HG02938 (cell line): Measurements from ENCODE around the gene TEAD2.
"Not testable (repeated sequence)": the region's sequence is repeated elsewhere in the genome, so short reads cannot be mapped to it uniquely, and the experiment has no call there.

Experiments
- ATAC-seq: cut with Tn5 transposase; IDR thresholded peaks from one replicate; pipeline ENCODE4 v1.9.1; 2021; ENCODE audit warnings: mild to moderate bottlenecking, moderate library complexity; ENCODE audit not compliant: unreplicated experiment

The TEAD2 gene

DNA sequence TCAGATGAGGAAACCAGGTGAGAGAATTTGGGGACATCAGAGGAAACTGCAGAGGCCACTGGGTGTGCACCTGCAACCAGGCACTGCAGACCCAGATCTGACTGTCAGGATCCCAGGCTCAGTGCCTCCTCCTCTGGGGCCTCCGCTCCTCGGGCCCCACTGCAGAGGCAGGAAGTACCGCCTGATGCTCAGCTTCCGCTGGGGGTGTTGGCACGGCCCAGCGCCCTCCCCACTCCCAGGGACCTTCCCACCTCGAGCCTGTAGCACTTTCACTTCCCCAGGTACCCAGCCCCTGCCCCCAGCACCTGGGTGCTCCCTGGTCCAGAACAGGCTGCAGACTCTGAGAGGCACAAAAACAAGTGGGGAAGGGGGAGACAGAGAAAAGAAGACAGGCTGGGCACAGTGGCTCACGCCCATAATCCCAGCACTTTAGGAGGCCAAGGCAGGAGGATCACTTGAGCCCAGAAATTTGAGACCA, 28.4 kb downstream of the TEAD2 start:
- ATAC-seq, result peak; percentile 28

DNA sequence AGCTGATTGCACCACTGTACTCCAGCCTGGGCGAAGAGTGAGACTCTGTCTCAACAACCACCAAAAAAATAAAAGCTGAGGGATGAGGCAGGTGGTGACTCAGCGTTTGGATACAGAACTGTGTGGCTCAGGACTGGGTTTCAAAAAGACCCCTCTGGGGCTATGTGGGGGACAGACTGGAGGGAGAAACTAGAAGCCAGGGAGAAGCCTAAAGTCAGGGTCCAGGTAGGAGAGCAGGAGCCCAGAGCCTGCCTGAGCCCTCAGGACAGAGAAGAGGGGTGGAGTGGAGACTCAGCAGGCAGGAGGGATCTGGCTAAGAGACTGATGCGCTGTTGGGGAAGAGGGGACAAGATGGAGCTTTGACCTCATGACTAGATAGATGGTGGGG, 28.8 kb downstream of the TEAD2 start:
- no peak for ATAC-seq

DNA sequence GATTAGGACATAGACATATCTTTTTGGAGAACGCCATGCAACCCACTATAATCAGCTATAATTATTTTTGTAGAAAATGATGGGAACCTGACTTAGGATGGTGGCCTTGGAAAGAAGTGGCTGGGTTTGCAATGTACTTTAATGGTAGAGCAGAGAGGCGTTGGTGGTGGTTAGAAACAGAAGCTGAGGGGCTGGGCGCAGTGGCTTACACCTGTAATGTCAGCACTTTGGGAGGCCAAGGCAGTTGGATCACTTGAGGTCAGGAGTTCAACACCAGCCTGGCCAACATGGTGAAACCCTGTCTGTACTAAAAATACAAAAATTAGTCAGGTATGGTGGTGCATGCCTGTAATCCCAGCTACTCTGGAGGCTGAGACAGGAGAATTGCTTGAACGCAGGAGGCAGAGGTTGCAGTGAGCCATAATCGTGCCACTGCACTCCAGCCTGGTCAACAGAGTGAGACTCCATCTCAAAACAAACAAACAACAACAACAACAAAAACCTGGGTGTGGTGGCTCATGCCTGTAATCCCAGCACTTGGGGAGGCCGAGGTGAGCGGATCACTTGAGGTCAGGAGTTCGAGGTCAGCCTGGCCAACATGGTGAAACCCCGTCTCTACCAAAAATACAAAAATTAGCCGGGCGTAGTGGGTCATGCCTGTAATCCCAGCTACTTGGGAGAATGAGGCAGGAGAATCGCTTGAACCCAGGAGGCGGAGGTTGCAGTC, 29.4 kb downstream of the TEAD2 start:
- ATAC-seq, result not testable (repeated sequence)

DNA sequence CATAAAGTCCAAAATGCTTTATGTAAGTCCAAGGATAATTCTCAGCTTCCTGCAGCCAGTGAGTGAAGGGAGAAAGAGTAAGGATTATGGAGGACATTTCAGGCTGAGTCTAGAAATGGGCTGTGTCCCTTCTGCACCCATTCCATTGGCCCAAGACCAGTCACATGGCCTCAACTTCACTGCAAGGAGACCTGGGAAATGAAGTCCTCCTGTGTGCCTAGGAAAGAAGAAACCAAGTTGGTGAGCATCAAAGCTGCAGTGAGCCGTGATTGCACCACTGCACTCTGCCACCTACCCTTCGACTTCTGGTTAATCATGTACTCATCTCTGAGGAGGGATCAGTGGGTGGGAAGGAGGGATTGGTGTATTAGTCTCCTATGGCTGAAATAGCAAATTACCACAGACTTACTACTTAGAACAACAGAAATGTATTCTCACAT, 30.6 kb downstream of the TEAD2 start:
- ATAC-seq, result peak; percentile 54

DNA sequence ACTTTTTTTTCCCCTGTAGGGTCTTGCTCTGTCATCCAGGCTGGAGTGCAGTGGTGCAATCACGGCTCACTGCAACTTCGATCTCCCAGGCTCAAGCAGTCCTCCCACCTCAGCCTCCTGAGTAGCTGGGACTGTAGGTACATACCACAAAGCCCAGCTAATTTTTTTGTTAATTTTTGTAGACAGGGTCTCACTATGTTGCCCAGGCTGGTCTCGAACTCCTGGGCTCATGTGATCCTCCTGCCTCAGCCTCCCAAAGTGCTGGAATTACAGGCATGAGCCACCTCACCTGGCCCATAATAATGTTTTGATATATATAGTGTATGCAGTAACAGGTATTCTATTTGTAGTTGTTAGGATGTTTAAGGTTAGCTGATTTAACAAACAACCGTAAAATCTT, 31.0 kb downstream of the TEAD2 start:
- ATAC-seq, result not testable (repeated sequence)

DNA sequence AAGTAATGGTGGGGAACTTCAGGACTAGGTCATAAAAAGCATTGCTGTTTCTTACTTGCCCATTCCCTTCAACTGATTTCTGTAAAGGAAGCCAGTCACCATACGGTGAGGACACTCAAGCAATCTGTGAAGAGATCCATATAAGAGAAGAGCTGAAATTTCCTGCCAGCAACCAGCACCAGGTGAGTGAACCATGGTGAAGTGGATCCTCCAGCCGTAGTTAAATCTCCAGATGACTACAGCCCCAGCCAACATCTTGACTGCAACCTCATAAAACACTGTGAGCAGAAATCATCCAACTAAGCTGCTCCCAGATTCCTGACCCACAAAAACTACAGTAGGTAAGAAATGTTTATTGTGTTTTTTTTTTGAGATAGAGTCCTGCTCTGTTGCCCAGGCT, 33.5 kb downstream of the TEAD2 start:
- no peak for ATAC-seq

DNA sequence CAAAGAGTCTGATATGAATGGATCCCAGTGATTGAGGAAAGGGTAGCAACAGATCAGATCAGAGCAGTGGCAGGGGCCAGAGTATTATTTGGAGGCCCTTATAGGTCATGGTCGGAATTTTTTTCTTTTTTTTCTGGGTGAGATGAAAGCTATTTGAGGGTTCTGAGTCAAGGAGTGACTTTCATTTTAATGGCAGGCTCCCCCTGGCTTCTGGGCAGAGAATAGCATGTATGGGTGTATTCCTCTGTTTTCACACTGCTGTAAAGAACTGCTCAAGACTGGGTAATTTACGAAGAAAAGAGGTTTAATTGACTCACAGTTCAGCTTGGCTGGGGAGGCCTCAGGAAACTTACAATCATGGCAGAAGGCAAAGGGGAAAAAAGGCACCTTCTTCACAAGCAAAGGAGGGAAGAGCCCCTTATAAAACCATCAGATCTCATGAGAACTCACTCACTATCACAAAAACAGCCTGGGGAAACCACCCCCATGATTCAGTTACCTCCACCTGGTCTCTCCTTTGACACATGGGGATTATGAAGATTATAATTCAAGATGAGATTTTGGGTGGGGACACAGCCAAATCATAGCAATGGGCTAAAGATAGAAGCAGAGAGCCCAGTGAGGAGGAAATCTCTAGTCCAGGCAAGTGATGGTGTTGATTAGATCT, 34.2 kb downstream of the TEAD2 start:
- no peak for ATAC-seq

DNA sequence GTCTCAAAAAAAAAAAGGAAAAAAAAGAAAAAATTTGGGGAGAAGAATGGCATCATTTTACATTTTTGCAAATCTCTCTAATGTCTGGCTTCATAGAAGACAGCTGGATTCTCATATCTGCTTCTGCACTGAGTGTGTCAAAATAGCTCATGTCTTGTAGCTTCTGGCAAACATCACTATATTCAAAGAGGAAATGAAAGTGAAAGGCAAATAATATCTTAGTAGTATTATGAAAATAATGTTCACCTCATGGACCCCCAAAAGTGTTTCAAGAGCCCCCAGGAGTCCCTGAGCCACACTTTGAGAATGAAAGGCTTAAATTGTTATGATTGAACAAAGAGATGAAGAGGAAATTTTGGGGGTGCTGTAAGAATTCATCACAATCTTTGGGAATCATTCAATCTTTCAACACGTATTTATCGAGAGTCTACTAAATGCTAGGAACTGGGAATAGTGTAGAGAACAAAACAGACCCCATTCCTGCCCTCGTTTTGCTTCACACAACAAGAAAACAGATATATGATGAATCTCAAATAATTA, 36.0 kb downstream of the TEAD2 start:
- no peak for ATAC-seq

DNA sequence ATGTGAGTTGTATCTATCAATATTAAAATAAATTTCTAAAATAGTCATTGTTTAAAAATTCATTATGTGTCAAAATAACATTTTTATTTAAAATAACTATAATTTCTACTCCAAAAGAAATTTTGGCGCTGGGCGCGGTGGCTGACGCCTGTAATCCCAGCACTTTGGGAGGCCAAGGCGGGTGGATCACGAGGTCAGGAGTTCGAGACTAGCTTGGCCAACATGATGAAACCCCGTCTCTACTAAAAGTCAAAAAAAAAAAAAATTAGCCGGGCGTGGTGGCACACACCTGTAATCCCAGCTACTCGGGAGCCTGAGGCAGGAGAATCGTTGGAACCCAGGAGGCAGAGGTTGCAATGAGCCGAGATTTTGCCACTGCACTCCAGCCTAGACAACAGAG, 36.5 kb downstream of the TEAD2 start:
- not testable (repeated sequence) for ATAC-seq

DNA sequence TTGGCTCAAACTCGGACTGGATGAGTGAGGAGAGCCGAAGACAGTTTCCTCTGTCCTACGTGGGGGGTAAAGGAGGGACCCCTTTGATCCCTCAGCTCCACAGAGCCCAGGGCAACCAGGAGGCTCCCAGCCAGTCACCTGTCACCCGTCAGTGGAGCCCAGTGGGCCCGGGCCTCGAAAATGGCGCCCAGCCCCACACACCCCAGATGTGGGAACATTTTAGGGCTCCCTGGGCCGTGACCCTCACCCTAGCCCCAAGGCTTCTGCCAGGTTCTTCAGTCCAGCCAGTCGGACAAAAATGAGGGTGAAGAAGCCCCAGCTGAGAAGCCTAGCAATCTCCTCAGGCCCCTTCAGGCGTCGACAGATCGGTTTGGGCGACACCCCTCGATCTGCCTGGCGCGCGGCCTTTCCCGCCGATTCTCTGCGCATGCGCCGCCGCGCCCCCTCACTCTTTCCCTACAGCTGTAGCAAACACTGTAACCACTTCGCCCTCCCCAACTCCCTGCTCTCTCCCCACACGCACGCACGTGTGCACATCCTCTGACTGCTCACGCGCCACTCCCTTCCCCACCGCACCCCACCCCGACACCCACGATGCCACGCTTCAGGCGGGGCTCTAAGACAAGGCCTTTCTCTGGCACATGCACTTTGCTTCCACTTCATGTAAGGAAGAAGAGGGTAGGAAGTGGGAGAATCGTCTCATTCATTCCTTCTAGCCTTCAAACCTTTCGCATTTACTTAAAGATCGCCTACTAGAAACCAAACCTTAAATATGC, 37.2 kb downstream of the TEAD2 start, which contains the start of gene SLC6A16:
Gene SLC6A16, minus strand, starts transcription at position 391 of the 776 bp plus-strand sequence. CDS start 13,844 bp downstream, outside the sequence.
- ATAC-seq, result no peak

DNA sequence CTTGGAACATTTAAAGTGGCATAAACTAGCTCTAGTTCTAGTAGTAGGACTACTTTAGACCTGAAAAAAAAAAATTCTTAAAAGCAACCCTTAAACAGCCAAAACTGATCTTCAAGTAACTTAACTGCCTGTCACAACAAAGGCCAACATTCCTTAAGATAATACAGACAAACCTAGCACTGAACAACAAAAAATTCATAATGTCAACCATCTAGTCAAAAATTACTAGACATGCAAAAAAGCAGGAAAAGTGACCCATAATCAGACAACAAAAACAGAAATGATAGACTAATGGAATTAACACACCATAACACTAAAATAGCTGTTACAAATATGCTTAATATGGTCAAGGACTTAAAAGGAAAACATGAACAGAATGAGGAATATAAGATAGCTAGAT, 43.9 kb downstream of the TEAD2 start:
- no peak for ATAC-seq

DNA sequence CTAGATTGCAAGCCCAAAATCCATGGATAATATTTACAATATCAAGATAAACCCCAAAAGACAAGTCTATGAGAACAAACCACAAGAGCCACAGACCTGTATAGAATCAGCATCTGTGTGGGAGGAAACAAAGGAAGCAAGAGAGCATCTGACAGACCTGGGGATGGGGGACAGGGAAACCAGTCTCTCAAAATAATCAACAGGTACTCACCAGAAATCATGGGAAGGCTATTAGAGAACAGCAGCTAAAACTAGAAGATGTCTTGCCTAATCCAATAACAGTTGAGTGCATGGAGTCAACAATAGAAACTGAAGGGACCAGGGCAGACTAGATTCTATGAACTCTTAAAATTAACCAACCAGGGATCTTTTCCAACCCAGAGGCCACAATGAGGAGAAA, 45.9 kb downstream of the TEAD2 start:
- no peak for ATAC-seq

DNA sequence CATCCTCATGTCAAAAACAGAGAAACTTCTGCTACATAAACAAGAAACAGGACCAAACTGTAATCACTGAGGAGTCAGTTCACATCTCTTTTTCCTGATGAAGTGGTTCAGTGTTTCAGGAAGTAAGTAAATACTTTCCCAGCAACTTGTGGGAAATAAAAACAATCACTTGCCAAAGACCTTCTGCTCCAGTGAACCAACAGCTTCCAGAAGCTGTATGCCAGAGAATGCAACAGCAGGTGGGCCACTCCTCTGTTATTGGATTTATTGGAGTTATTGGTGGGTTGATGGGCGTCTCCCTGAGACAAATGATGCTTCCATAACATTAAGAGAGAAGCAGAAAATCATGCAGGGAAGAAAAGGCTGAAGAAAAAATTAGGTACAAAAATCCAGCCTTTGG, 47.1 kb downstream of the TEAD2 start:
- ATAC-seq, result no peak

DNA sequence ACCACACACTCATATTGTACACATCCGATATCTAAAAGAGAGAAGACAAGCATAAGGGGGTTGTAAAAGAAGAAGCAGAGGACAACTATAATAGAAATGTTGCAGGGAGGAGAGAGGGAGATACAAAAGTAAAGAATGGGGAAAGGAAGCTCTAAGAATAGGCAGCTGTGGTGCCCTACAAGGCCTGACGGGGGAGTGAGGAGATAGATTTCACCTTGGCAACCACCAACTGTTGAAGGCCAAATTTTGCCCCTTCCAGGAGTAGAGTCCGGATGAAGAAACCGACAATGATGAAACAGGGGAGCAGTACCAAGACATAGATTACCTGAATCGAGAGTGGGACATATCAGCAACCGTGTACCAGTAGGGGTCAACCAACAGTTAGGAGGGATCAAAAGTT, 53.1 kb downstream of the TEAD2 start:
- no peak for ATAC-seq

DNA sequence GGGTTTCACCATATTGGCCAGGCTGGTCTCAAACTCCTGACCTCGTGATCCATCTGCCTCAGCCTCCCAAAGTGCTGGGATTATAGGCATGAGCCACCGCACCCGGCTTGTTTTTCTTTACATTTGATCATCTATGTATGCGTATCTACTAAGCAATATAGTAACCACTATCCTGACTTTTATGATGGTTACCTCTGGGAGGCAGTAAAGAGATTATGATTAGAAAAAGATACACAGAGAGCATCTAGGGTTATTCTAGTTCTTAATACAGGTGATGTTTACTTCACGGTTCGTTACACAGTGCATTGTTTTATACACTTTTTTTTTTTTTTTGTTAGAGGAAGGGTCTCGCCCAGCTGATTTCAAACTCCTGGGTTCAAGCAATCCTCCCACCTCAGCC, 55.5 kb downstream of the TEAD2 start:
- ATAC-seq, result not testable (repeated sequence)

DNA sequence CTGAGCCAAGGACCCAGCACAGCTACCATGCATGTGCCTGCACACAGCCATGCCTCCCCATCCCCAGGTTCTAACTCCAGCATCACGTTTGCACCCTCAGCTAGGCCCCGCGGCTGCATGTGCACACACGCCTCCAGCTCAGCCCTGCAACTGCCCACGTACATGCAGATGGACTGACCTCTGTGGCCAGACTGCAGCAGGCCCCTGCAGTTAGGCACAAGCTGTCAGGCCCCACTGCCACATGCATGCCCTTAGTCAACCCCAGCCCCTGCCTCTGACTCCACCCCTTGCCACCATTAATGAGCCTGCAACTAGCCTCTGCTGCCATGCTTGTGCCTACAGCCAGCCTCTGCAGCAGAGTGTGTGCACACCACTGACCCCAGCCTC, 60.4 kb downstream of the TEAD2 start:
- ATAC-seq, result no peak

DNA sequence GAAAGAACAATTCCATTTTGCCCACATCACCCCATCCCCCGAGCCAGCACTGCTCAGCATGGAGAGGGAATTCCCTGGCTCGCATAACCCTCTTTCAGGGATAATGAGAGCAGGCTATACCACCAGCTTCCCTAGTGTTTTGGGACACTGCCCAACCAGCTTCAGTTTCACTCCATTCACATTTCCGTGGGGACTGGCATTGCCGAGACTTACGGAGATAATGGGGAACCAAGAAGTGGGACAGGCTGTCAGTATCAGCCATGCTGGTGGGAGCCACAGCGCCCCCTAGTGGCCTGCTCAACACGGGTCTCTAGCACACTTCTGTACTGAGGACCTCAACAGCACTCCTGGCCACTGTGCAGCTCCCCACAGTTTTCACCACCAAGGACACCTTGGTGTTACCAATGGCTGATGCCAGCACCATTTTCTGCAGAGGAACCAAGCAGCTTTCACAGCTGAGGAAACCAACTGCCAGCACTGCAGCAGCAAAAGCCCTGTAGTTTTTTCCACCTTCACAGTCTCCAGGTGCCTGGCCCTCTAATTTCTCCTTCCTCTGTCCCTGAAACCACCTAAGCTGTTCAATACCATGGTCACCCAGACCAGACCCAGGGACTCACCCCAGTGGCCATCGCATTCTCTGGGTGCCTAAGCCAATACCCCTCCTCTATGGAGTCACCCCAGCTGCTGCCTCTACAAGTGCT, 60.9 kb downstream of the TEAD2 start:
- no peak for ATAC-seq

DNA sequence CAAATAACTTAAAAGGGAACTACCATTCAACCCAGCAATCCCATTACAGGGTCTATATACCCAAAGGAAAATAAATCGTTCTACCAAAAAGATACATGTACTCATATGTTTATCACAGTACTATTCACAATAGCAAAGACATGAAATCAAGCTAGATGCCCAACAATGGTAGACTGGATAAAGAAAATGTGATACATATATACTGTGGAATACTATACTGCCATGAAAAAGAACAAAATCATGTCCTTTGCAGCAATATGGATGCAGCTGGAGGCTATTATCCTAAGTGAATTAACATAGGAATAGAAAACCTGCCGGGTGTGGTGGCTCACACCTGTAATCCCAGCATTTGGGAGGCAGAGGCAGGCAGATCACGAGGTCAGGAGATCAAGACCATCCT, 63.6 kb downstream of the TEAD2 start:
- ATAC-seq, result not testable (repeated sequence)

DNA sequence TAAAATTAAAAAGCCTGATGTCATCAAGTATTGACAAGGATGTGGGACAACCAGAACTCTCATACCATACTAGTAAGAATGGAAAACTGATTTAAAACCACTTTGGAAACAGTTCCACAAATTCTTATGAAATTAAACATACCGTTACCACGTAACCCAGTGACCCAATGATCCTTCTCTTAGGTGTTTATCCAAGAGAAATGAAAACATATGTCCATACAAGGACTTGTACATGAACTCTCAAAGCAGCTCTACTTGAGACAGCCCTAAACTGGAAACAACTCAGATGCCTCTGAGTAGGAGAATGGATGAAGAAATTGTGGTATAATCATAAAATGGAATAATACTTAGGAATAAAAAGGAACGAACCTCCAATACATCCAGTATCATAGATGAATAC, 64.8 kb downstream of the TEAD2 start:
- ATAC-seq, result no peak

DNA sequence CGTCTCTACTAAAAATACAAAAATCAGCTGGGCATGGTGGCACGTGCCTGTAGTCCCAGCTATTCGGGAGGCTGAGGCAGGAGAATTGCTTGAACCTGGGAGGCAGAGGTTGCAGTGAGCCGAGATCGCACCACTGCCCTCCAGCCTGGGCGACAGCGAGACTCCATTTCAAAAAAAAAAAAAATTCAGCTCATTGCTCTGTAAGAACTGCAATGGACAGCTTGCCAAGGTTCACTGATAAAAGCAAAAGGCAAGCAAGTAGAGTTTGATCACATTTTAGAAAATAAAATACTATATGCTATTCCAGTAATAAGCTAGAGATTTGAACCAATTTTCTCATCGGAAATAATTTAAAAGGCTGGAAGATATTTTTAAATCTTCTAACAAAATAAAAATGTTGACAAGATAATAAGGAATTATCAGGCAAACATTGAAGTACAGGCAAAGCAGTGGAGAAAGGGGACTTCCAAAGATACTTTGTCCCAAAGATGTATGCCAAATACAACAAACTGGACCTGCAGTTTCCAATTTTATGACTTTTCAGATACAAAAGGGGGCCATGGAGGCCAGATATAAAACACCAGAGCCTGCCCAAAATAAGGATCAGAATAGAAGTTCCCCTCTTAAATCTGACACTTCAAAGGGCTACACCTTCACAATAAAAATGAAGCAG, 66.9 kb downstream of the TEAD2 start:
- no peak for ATAC-seq
